Activated CD8-positive, alpha-beta memory T cell treated with anti-CD3 and anti-CD28 coated beads for 24 hours (primary cell): Measurements from ENCODE around the gene F10.

ENCODE experiments used
- DNase-seq: peaks from one replicate; pipeline ENCODE4 v3.0.0-alpha.2; 2020

Gene F10

DNA sequence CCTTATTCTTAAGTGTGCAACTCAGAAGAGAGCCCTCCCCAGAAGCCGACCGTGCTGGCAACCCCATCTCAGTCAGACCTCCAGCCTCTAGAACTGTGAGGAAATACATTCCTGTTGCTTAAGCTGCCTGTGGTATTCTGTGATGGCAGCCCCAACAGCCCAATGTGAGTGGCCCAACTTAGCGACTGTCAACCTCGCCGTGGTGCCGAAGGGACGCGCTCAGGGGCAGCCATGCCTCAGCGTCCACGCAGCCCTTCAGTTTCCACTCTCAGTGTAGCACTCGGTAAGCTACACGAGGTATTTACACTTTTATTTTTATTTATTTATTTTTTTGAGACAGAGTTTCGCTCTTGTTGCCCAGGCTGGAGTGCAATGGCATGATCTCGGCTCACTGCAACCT lies 54.2 kb downstream of the F10 start:
- DNase-seq: no peak

DNA sequence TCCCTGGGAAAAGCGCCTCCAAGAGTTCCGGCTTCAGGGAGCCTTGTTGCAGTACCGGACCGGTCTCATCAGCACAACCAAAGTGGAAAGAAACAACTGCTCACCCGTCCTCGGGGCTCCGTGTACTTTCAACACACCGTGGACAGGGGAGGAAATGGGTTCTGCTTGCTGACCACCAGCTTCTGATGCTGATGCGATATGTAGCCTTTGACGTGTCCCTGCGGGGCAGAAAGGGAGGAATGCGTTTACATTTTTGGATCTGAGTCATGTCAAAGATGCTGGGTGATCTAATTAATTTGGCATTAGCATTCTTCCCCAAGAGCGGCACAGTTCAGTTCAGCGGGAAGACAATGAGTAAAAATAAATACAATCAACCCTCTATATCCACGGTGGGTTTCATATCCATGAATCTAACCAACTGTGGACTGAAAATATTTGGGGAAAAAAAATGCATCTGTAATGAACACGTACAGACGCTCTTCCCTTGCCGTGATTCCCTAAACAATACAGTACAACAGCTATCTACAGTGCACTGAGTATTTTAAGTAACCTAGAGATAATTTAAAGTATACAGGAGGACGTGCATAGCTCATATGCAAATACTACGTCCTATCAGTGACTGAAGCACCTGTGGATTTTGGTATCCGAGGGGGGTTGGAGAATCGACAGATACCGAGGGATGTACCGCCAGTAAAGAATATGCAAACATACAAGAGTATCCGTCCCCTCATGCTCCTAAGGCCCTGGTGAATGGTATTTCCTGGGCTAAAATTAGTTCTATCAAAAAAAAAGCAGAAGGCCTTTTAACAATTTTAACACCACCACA lies 55.7 kb downstream of the F10 start:
- DNase-seq: no peak

GRCh38 chr13:113178896-113179167 lies 56.2 kb downstream of the F10 start:
- DNase-seq: no peak

- no peak for DNase-seq
Measured at GRCh38 chr13:113179374-113180230, 57.0 kb downstream of the F10 start.

DNA sequence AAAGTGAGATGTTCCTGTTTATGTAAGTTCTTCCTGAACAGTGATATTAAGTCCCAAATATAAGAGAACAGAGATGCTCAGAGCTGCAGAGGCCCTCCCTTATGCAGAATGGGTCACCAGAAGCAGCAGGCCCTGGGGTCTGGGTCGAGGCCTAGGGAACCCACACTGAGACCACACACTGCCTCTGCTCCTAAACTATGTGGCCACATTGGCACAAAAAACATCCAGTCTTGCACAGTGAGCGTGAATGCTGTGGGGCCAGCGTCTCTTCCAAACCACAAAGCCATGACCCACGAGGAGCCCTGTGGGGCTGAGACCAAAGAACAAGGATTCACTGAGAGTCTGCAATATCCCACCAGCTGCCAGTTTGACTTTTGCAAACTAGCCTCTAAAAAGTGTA lies 59.4 kb downstream of the F10 start:
- DNase-seq: no peak

DNA sequence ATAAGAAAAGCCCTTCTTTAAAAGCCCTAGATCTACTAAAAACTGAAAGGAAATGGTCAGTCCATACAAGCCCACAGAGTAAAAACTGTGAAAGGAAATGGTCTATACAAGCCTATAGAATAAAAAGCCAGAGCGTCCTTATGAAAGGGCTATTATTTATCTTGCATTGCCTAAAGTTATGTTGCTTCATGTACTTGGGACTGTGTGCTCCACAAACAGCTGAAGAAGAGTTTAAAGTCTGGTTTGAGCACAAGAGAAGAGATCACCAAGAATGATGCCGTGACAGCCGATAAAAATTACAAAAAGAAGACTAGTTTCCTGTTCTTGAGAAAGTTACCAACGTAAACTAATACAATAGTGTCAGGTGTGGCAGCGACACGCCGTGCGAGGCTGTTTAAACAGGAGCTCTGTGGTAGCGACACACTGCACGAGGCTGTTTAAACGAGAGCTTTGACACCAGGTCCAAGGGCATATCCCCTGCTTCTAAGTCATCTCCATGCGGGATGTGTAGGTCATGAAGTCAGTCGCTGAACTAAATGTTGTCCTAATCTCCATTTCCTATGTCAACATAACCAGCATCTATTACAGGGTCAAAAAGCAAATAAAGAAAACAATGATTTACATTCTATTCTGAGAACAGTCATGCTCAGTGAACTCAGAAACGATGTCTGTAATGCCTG lies 61.0 kb downstream of the F10 start:
- DNase-seq: no peak

DNA sequence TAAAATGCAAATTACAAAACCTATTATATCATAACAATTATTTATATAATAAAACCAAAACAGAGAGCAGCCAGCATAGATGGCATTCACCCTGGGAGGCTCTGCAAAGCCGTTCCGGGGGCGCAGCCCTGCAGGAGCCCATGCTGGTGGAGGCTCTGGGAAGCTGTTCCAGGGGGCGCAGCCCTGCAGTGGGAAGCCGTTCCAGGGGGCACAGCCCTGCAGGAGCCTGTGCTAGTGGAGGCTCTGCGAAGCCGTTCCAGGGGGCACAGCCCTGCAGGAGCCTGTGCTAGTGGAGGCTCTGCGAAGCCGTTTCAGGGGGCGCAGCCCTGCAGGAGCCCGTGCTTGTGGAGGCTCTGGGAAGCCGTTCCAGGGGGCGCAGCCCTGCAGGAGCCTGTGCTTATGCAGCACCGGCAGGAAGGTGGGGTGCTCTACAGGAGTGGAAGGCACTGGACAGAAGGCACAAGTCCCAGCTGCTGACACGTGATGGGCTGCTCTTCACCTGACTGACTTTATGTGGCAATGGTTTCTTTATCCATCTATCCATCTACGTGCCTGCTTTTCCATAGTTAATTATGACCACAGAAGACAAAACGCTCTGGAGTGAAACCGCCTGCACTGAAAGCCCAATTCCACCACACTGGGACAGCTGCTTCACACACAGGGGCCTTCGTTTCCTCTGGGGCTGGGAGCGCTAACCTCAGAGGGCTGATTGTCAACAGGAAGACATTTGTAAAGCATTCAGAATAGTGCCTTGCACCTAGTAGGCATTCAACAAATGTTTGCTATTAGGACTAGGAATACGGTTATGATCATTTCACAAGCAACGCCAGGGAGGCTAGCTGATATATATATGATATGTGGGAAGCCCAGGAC lies 62.2 kb downstream of the F10 start:
- no peak for DNase-seq

DNA sequence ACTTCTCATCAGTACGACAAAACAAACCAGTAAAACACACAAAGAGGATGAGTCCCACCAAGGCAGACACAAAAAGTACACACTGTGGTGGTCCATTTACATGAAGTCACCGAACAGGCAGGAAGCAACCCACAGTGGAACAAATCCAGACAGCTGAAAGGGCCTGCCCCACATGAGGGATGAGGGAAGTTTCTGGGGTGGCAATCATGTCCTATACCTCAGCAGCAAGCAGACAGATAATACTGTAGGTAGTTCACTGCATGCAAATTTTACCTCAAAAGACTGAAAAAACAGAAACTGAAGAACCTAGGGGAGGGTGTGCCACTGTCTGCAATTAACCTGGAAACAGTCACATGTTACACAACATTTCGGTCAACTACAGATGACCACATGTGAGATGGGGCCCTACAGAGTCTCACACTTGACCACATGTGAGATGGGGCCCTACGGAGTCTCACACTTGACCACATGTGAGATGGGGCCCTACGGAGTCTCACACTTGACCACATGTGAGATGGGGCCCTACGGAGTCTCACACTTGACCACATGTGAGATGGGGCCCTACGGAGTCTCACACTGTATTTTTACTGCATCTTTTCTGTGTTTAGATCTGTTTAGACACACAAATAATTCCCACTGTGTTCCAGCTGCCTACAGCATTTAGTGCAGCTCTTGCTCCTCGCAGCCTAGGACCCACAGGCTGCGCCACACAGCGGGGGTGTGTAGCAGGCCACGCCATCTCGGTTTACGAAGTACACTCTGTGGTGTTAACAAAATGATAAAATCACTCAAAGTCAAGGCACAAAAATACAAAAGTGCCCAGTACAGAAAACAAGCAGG lies 63.7 kb downstream of the F10 start:
- DNase-seq: no peak

DNA sequence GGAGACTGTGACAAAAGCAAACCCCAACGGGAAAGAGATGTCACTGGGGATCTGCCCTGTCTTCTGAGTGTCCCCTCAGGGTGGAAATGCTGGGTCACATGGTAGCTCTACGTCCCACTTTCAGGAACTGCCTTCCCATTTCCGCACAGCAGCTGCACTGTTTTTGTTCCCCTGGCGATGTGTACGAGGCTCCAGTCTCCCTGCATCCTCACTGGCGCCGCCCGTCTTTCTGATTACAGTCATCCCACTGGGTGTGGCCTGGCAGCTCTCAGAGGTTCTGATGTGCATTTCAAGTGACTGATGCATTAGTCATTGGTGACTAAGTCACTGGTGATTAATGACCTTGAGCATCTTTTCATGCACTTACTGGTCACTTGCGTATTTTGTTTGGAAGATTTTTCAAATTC lies 64.7 kb downstream of the F10 start:
- peak; percentile 72 for DNase-seq

- DNase-seq: no peak
Measured at GRCh38 chr13:113187883-113188665, 65.5 kb downstream of the F10 start.

DNA sequence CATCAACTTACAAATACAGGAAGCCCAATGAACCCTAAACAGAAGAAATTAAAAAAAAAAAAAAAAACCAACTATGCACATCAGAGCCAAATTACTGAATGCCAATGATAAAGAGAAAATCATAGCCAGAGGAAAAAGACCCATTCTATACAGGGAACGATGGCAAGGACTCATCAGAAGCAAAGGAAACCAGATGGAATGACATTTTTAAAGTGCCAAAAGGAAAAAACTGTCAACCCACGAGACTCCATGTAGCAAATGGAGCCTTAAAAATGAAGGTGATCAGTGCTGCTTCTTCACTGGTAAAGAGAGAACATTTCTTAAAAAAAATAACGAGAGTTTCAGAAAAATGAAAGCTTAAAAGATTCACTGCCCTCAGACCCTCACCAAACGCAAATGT lies 67.6 kb downstream of the F10 start:
- DNase-seq: no peak

DNA sequence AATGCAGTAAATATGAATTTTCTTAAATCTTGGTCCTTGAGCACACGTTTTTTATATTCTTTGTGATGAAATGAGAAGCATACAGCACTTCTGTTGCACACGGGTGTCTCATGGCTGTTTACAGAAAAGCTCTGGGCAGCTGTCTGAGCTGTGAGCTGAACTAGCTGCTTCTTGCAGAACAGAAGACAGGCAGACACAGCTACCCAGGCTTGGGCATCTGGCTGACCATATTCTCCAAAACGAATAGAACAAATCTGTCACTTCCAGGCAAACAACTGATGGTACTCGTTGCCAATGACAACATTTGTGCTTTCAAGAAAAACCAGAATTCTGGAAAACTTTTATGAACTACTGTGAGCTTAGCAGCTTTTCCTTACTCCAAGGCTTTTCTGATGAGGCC lies 69.7 kb downstream of the F10 start:
- DNase-seq: no peak

DNA sequence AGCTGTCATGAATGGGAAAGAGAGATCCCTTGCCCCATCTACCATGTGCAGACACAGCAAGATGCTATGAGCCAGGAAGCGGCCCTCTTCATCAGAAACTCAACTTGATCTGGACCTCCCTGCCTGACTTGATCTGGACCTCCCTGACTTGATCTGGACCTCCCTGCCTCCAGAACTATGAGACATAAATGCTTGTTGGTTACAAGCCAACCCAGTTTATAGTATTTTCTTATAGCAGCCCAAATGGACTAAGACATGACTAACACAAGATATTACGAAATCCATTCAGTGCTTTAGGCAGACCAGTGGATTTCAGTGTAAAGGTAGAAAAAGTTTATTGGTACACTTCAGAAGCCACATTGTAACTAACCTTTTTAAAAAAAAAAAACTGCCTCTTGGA lies 70.3 kb downstream of the F10 start:
- DNase-seq: no peak

DNA sequence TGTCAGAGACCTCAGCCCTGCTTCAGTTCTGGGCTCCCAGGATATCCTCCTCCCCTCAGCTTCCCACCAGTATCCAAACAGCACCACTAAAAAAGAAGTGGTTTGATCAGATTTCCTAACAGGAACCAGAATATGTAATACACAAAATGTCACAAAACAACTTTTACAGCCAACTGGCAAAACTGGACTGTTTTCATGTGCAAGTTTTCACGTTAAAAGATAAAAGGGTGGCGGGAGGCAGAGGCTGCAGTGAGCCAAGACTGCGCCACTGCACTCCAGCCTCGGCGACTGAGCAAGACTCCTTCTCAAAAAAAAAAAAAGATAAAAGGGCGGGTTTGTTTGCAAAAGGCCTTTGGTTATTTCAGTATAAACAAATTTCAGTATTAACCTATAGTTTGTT lies 72.8 kb downstream of the F10 start:
- no peak for DNase-seq

DNA sequence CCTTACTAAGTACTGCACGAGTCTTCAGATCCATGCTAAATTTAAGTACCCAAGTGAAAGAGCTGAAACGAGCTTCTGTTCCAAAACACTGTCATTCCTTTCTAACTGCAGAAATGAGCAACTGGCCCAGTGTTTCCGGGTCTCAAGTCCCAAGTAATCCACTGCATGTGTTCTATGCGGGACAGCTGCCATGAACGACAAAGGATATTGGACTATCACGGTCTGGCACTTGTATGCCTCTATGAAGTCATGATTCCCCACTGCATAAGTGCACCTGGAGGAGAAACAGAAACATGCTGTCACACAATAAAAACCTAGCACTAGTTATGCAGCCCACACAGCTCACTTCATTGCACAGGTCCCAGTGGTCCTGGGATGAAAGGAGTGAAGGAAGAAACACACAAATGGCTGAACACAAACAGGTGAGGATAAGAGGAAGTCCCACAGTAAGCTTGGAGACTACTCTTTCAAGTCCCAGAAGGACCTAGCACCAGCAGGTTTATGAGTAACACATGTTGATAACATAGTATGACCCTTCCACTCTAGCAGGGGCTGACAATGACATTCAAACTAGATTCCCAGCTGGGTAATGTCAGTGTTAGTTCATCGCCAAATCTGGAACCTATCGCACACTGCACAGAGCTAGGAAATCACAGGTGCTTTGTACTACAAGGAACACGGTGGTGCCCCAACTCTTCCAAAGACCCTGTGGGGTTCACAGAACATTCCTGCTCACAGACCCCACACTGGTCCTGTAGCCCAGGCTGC lies 74.6 kb downstream of the F10 start:
- no peak for DNase-seq
